Neural progenitor cell (in vitro differentiated cells): ENCODE data around the gene PGAP6. TPM values are rescaled to one million over a fixed set of nuclear protein-coding genes. Genes with fewer than 3 reads are reported as not detected.

Source experiments
- DNase-seq: peaks from one replicate; pipeline ENCODE4 v3.0.0-alpha.2; 2016; ENCODE audit warnings: low spot score
- H2AFZ ChIP-seq: fragments of 200-600 bp; sonication (generic); replicated peaks from 2 replicates; pipeline ENCODE4 v1.6.1; 2016; ENCODE audit warnings: antibody characterized with exemption
- H3F3A ChIP-seq: fragments of 200-600 bp; sonication (generic); 2 replicates; pipeline ENCODE4 v1.6.1; 2016; ENCODE audit warnings: antibody characterized with exemption, low read depth
- H3K27ac ChIP-seq: fragments of 200-600 bp; sonication (generic); 2 replicates; pipeline ENCODE4 v1.5.1; 2016; ENCODE audit warnings: mild to moderate bottlenecking
- H3K27me3 ChIP-seq: fragments of 200-600 bp; sonication (generic); 2 replicates; pipeline ENCODE4 v1.6.1; 2016; ENCODE audit warnings: mild to moderate bottlenecking, moderate library complexity
- H3K36me3 ChIP-seq: fragments of 200-600 bp; sonication (generic); 2 replicates; pipeline ENCODE4 v1.5.1; 2016
- H3K4me1 ChIP-seq: fragments of 200-600 bp; sonication (generic); 2 replicates; pipeline ENCODE4 v1.6.1; 2016; ENCODE audit warnings: mixed run types
- H3K4me2 ChIP-seq: fragments of 200-600 bp; sonication (generic); 2 replicates; pipeline ENCODE4 v1.6.1; 2016
- H3K4me3 ChIP-seq: fragments of 200-600 bp; sonication (generic); 2 replicates; pipeline ENCODE4 v1.5.1; 2016
- H3K79me2 ChIP-seq: fragments of 200-600 bp; sonication (generic); 2 replicates; pipeline ENCODE4 v1.6.1; 2016; ENCODE audit warnings: low read depth
- H3K9ac ChIP-seq: fragments of 200-600 bp; sonication (generic); 2 replicates; pipeline ENCODE4 v1.6.1; 2016
- H3K9me3 ChIP-seq: fragments of 200-600 bp; sonication (generic); 2 replicates; pipeline ENCODE4 v1.5.1; 2016; ENCODE audit warnings: low read depth
- H4K20me1 ChIP-seq: fragments of 200-600 bp; sonication (generic); 2 replicates; pipeline ENCODE4 v1.6.1; 2016; ENCODE audit warnings: low read depth
- H3K27ac Mint-ChIP-seq: 3 replicates; pipeline ENCODE4 v1.8.0; 2021; ENCODE audit warnings: mixed read lengths
- H3K27me3 Mint-ChIP-seq: 2 replicates; pipeline ENCODE4 v1.8.0; 2022; ENCODE audit warnings: low read depth, mild to moderate bottlenecking, inconsistent platforms, moderate library complexity, mixed read lengths; ENCODE audit not compliant: insufficient read depth
- H3K36me3 Mint-ChIP-seq: 3 replicates; pipeline ENCODE4 v1.8.0; 2021; ENCODE audit warnings: mixed read lengths
- H3K4me1 Mint-ChIP-seq: 3 replicates; pipeline ENCODE4 v1.8.0; 2021; ENCODE audit warnings: mixed read lengths
- H3K4me3 Mint-ChIP-seq: 3 replicates; pipeline ENCODE4 v1.8.0; 2021; ENCODE audit warnings: mild to moderate bottlenecking, moderate library complexity, mixed read lengths
- H3K9me3 Mint-ChIP-seq: 3 replicates; pipeline ENCODE4 v1.8.0; 2020; ENCODE audit warnings: mixed read lengths
- EZH2 ChIP-seq: fragments of 200-600 bp; sonication (generic); IDR thresholded peaks from 2 replicates; pipeline ENCODE4 v1.6.1; 2017; ENCODE audit warnings: antibody characterized with exemption, mild to moderate bottlenecking, moderate library complexity
- EZH2phosphoT487 ChIP-seq: fragments of 200-600 bp; sonication (generic); IDR thresholded peaks from 2 replicates; pipeline ENCODE4 v1.6.1; 2017; ENCODE audit warnings: antibody characterized with exemption
- total RNA-seq: library from RNA; depleted of rRNA; stranded (reverse); fragments of >200 nt; gene quantifications from 2 replicates; pipeline ENCODE4 v1.2.3, GENCODE V29; 2015; ENCODE audit warnings: low replicate concordance
- TF ChIP-seq, protein P1 (sequence below): fragments of 200-600 bp; sonication (generic); IDR thresholded peaks from 2 replicates; pipeline ENCODE4 v1.5.1; 2017; ENCODE audit warnings: antibody characterized with exemption, mild to moderate bottlenecking

The PGAP6 gene
- total RNA-seq, 1 donor from 2014 or later, result 16.7 TPM

- DNase-seq, result peak; percentile 44
- Mint-ChIP-seq H3K27me3 (peaks cover 5% of the 10 kb centered on the region), H3K4me1 (peaks cover 26% of the 10 kb centered on the region), H3K27ac (no peak overlapping the region), H3K4me3 (peak overlapping the region; percentile 13), H3K36me3 (no peaks in the 10 kb centered on the region), H3K9me3 (no peaks in the 10 kb centered on the region)
- no peak overlapping the region for H3K4me3 ChIP-seq
- no peaks in the 10 kb centered on the region for H3K4me1 ChIP-seq
- H3K27ac ChIP-seq, result no peak overlapping the region
- H3K79me2 ChIP-seq, result no peaks in the 10 kb centered on the region
- H3K36me3 ChIP-seq, result no peaks in the 10 kb centered on the region
- H3K27me3 ChIP-seq, result no peaks in the 10 kb centered on the region
- H3K9me3 ChIP-seq, result no peaks in the 10 kb centered on the region
- no peak overlapping the region for H3K9ac ChIP-seq
- TF ChIP-seq EZH2phosphoT487 (no peak), EZH2 (no peak)
- TF ChIP-seq, protein P1, sequence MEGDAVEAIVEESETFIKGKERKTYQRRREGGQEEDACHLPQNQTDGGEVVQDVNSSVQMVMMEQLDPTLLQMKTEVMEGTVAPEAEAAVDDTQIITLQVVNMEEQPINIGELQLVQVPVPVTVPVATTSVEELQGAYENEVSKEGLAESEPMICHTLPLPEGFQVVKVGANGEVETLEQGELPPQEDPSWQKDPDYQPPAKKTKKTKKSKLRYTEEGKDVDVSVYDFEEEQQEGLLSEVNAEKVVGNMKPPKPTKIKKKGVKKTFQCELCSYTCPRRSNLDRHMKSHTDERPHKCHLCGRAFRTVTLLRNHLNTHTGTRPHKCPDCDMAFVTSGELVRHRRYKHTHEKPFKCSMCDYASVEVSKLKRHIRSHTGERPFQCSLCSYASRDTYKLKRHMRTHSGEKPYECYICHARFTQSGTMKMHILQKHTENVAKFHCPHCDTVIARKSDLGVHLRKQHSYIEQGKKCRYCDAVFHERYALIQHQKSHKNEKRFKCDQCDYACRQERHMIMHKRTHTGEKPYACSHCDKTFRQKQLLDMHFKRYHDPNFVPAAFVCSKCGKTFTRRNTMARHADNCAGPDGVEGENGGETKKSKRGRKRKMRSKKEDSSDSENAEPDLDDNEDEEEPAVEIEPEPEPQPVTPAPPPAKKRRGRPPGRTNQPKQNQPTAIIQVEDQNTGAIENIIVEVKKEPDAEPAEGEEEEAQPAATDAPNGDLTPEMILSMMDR, result no peak
- H4K20me1 ChIP-seq, result peaks cover 4% of the 10 kb centered on the region
- H3K4me2 ChIP-seq, result no peak overlapping the region
- no peak overlapping the region for H2AFZ ChIP-seq
- no peaks in the 10 kb centered on the region for H3F3A ChIP-seq
These were observed 20.4 kb downstream of the PGAP6 start for GRCh38 chr16:361341-361871.

GRCh38 chr16:360698-361336 lies 21.0 kb downstream of the PGAP6 start:
- peak overlapping the region; percentile 60 for H3K4me3 Mint-ChIP-seq
- peaks cover 5% of the 10 kb centered on the region for H3K27me3 Mint-ChIP-seq
- TF ChIP-seq EZH2, result no peak
- TF ChIP-seq EZH2phosphoT487, result no peak
- TF ChIP-seq, protein P1, result no peak
- peaks cover 4% of the 10 kb centered on the region for H4K20me1 ChIP-seq
- H3K36me3 ChIP-seq, result no peaks in the 10 kb centered on the region
- H2AFZ ChIP-seq, result no peak overlapping the region
- peaks cover 26% of the 10 kb centered on the region for H3K4me1 Mint-ChIP-seq
- no peak overlapping the region for H3K4me2 ChIP-seq
- H3K27me3 ChIP-seq, result no peaks in the 10 kb centered on the region
- H3K79me2 ChIP-seq, result no peaks in the 10 kb centered on the region
- no peaks in the 10 kb centered on the region for H3K9me3 Mint-ChIP-seq
- no peaks in the 10 kb centered on the region for H3K36me3 Mint-ChIP-seq
- no peaks in the 10 kb centered on the region for H3K4me1 ChIP-seq
- no peaks in the 10 kb centered on the region for H3K9me3 ChIP-seq
- no peak overlapping the region for H3K4me3 ChIP-seq
- H3K27ac Mint-ChIP-seq, result peak overlapping the region; percentile 95
- H3F3A ChIP-seq, result no peaks in the 10 kb centered on the region
- no peak for DNase-seq
- no peak overlapping the region for H3K9ac ChIP-seq
- H3K27ac ChIP-seq, result no peak overlapping the region

- peak; percentile 78 for DNase-seq
- Histone ChIP-seq H3K4me2 (no peak overlapping the region), H3K4me1 (no peaks in the 10 kb centered on the region)
These were observed 21.7 kb downstream of the PGAP6 start for GRCh38 chr16:359871-360697.

More at GRCh38 chr16:359871-360697, 21.7 kb downstream of the PGAP6 start:
- H2AFZ ChIP-seq, result no peak overlapping the region
- TF ChIP-seq EZH2 (no peak), EZH2phosphoT487 (no peak)
- TF ChIP-seq, protein P1, result no peak
- H3K4me3 ChIP-seq, result no peak overlapping the region
- no peaks in the 10 kb centered on the region for H3K79me2 ChIP-seq
- Mint-ChIP-seq H3K27me3 (peaks cover 5% of the 10 kb centered on the region), H3K36me3 (no peaks in the 10 kb centered on the region), H3K9me3 (no peaks in the 10 kb centered on the region), H3K4me1 (peaks cover 26% of the 10 kb centered on the region), H3K4me3 (no peak overlapping the region), H3K27ac (peak overlapping the region; percentile 53)
- no peaks in the 10 kb centered on the region for H3K9me3 ChIP-seq
- H3K27me3 ChIP-seq, result no peaks in the 10 kb centered on the region
- H3K36me3 ChIP-seq, result no peaks in the 10 kb centered on the region
- H3K9ac ChIP-seq, result no peak overlapping the region
- peaks cover 4% of the 10 kb centered on the region for H4K20me1 ChIP-seq
- H3F3A ChIP-seq, result no peaks in the 10 kb centered on the region
- no peak overlapping the region for H3K27ac ChIP-seq
